LNCAP (cell line): ENCODE data around the gene CNN2.

Source experiments
- TF ChIP-seq, protein P1 (sequence below): fragments of 450-650 bp; IDR thresholded peaks from 2 replicates; pipeline ENCODE4 v1.5.1; 2017; ENCODE audit warnings: mild to moderate bottlenecking

The CNN2 gene

DNA sequence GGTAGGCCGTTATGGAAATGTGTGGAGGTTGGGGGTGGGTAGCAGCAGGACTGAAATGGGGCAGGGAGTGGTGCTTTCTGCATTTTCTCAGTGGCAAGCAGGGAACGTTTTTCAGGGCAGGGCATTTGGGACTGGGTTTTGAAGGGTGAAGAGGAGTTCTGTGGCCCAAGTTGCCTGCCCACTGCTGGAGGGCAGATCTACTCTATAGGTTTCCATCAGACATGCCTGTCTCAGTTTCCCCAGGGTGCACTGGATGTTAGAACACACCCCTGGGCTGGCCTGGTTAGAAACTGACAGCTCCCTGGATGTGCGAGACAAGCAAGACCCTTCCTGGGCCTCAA lies 27.1 kb upstream of the CNN2 start:
- TF ChIP-seq, protein P1, sequence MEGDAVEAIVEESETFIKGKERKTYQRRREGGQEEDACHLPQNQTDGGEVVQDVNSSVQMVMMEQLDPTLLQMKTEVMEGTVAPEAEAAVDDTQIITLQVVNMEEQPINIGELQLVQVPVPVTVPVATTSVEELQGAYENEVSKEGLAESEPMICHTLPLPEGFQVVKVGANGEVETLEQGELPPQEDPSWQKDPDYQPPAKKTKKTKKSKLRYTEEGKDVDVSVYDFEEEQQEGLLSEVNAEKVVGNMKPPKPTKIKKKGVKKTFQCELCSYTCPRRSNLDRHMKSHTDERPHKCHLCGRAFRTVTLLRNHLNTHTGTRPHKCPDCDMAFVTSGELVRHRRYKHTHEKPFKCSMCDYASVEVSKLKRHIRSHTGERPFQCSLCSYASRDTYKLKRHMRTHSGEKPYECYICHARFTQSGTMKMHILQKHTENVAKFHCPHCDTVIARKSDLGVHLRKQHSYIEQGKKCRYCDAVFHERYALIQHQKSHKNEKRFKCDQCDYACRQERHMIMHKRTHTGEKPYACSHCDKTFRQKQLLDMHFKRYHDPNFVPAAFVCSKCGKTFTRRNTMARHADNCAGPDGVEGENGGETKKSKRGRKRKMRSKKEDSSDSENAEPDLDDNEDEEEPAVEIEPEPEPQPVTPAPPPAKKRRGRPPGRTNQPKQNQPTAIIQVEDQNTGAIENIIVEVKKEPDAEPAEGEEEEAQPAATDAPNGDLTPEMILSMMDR, result no peak

DNA sequence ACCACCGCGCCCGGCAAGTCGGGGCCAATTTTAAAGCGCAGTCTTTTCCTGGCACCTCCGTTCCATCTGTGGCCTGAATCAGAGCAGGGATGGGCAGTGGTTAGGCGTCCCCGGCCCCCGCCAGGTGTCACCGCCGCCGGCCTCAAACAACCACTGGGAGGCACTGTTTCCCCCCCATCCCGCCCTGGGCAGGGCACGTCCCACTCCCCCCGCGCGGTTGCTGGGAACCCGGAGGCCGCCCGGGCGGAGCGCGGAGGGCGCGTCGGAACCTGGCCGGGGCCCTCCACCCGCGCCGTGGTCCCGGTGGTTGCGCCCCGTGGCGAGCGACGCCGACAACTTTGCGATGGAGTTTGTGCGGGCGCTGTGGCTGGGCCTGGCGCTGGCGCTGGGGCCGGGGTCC lies 26.3 kb upstream of the CNN2 start, which contains the start of gene GRIN3B:
GRIN3B (plus strand) TSS at position 325 of the 400 bp plus-strand sequence; CDS start at position 344, 19 bp downstream.
- TF ChIP-seq, protein P1, result peak; percentile 67

DNA sequence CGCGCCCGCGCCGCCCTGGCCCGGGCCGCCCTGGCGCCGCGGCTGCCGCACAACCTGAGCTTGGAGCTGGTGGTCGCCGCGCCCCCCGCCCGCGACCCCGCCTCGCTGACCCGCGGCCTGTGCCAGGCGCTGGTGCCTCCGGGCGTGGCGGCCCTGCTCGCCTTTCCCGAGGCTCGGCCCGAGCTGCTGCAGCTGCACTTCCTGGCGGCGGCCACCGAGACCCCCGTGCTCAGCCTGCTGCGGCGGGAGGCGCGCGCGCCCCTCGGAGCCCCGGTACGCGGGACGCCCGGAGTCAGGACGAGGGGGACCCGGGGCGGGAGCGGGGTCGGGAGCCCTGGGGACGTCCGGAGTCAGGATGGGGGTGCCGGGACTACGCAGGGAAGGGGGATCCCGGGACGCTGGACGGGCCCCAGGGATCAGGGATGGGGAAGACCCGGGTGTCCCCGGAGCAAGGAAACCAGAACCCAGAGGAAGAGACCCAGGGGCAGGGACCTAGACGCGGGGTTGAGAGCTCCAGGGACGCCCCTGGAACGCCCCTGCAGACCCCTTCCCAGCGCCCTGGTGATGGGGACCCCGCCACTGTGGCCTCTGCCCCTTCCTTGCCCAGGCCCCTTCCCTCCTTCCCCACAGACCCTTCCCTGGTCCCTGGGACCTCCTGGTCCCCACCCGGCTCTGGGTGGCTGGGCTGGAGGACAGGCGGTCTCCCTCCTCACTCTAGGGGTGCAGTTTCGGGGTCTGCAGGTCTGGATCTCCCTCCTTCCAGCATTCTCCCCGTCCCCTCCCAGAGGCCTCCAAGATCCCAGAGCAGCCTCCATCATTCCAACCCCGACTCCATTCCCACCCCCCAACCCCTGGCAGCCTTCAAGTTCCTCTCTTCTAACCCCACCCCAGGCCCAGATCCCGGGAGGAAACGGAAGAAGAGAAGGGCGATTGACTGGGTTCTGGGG lies 25.5 kb upstream of the CNN2 start:
- TF ChIP-seq, protein P1, result no peak

DNA sequence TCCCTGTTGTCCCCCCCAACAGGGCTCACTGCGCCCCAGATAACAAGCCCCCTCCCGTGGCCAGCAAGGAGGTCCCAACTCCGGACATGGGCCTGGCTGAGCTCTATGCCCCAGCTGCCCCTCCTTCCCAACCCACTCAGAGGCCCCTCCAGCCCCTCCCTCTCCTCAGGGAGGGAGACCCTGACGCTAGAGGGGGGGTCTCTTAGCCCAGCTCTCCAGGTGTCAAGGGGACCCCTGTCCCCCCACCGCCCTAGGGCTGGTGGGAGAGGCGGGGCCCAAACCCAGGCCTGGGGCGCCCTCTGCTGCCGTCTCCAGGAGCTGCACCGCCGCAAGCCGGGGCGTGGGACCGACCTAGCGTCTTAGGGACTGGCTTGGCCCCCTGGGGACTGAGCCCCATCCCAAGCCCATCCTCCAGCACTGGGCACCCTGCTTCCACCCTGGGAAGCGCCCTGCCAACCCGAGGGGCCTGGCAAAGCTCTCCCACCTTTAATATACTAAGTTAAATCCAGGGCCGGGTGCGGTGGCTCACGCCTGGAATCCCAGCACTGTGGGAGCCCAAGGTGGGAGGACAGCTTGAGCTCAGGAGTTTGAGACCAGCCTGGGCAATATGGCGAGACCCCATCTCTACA lies 24.8 kb upstream of the CNN2 start:
- TF ChIP-seq, protein P1, result peak; percentile 98

DNA sequence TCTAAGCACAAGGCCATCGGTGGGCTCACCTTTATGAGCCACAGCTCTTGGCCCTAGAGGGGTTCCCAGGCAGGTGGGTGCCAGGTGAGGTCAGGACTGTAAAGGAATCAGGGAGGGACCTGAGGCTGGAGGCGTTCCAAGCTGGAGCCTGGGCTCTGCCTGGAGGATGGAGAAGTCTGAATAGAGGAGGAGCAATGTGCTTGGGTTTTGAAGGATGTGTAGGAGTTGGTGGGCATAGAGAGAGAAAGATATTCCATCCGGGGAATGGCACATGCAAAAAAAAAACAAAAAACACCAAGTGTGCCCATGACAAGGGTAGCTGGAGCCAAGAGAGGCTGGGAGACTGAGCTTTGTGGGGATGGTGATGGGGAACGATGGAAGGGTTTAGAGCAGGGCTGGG lies 23.8 kb upstream of the CNN2 start:
- TF ChIP-seq, protein P1, result no peak

DNA sequence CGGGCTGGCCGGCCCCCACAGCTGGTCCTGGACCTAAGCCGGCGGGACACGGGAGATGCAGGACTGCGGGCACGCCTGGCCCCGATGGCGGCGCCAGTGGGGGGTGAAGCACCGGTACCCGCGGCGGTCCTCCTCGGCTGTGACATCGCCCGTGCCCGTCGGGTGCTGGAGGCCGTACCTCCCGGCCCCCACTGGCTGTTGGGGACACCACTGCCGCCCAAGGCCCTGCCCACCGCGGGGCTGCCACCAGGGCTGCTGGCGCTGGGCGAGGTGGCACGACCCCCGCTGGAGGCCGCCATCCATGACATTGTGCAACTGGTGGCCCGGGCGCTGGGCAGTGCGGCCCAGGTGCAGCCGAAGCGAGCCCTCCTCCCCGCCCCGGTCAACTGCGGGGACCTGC lies 23.1 kb upstream of the CNN2 start:
- TF ChIP-seq, protein P1, result no peak

DNA sequence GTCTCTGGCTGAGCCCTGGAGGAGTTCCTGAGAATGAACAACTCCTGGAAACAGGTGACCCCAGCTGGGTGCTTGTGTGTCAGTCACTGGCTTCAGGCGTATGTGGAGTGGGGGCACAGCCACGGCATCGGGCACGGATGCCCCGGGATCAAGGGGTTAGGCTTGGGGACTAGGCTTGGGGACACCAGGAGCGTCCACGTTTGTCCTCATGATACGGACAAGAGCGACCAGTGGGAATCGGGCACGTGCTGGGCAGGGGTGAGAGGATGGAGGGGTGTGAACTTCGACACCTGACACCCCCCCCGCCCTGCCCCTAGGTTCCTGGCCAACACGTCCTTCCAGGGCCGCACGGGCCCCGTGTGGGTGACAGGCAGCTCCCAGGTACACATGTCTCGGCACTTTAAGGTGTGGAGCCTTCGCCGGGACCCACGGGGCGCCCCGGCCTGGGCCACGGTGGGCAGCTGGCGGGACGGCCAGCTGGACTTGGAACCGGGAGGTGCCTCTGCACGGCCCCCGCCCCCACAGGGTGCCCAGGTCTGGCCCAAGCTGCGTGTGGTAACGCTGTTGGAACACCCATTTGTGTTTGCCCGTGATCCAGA lies 22.1 kb upstream of the CNN2 start:
- TF ChIP-seq, protein P1, result no peak
